AG04449 (cell line): ENCODE results near the gene RIC8B.

ENCODE experiments used
- CTCF ChIA-PET: fragments of 350-600 bp; formaldehyde crosslinking; extraction: SDS; loops from one replicate; lab custom pipeline; 2021; ENCODE audit warnings: antibody characterized with exemption; lab: Yijun Ruan, JAX
- POLR2A ChIA-PET: fragments of 400-600, 350-600 bp; formaldehyde crosslinking; extraction: SDS; loops from one replicate; lab custom pipeline; 2020; ENCODE audit warnings: antibody characterized with exemption, inconsistent platforms; lab: Yijun Ruan, JAX
- DNase-seq: peaks from one replicate; pipeline ENCODE4 v3.0.0-alpha.2; 2010; ENCODE audit warnings: low read depth, low spot score
- H3K4me3 ChIP-seq: 2 replicates; pipeline ENCODE4 v1.5.1; 2011; ENCODE audit warnings: low read depth, mild to moderate bottlenecking, control low read depth, low read length
- TF ChIP-seq, protein P1 (sequence below): IDR thresholded peaks from one replicate; pipeline ENCODE4 v1.5.1; 2011; ENCODE audit warnings: mild to moderate bottlenecking, moderate library complexity, low read length, control low read depth, inconsistent platforms; ENCODE audit not compliant: insufficient read depth; ENCODE audit errors: missing control alignments

The RIC8B gene

DNA sequence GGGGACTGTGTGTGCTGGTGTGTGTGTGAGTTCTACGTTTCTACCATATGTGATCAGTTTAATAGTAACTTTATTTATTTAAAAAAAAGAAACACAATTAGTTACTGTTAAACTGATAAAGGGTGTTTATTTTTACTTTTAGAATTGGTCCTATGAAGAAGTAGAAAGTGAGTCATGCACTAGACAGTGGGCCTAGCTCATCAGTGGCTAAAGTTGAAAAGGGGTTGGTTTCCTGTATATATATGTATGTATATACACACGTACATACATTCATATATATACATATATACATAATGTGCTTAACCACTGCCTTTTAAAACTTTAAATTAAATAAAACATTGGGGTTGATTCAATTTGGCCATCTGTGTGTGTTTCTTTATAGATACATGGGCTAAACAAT, 112.5 kb downstream of the RIC8B start:
- POLR2A ChIA-PET = no interaction called here
- CTCF ChIA-PET = interaction anchor here (1.2 kb wide), 1 partner anchor 33 kb away, joined by 4 read pairs; no protein-coding TSS in a partner anchor
- H3K4me3 ChIP-seq = no peak overlapping the region
- no peak for DNase-seq
- TF ChIP-seq, protein P1, sequence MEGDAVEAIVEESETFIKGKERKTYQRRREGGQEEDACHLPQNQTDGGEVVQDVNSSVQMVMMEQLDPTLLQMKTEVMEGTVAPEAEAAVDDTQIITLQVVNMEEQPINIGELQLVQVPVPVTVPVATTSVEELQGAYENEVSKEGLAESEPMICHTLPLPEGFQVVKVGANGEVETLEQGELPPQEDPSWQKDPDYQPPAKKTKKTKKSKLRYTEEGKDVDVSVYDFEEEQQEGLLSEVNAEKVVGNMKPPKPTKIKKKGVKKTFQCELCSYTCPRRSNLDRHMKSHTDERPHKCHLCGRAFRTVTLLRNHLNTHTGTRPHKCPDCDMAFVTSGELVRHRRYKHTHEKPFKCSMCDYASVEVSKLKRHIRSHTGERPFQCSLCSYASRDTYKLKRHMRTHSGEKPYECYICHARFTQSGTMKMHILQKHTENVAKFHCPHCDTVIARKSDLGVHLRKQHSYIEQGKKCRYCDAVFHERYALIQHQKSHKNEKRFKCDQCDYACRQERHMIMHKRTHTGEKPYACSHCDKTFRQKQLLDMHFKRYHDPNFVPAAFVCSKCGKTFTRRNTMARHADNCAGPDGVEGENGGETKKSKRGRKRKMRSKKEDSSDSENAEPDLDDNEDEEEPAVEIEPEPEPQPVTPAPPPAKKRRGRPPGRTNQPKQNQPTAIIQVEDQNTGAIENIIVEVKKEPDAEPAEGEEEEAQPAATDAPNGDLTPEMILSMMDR = no peak

DNA sequence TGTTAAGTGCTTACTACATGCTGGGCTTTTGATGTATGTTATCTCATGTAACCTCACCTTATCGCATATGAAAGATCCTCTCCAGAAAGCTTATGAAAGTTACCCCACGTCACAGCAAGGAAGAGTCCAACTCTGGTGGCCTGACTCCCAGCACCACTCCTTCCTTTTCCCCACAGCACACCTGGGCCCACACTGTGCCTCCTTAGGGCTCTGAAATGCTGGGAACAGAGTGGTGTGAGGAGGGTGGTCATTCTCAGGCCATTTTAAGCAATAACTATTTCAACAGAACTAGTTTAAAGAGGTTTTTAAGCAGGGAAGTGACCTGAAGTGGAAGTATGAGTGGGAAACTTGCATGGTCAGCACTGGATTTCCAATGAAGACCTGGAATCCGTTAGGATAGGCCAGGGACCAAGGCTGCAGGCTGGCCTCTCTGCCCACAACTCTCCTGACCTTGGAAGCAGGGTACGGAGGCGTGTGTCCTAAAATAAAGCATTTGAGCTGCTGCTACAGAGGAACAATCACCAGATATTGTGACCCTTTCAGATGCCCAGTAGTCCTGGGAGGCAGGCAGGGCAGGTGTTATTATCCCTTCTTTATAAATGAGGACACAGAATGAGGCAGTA, 114.0 kb downstream of the RIC8B start:
- CTCF ChIA-PET = interaction anchor here (0.9 kb wide), 1 partner anchor 9 kb away, joined by 3 read pairs; no protein-coding TSS in a partner anchor
- DNase-seq = no peak
- no peak overlapping the region for H3K4me3 ChIP-seq
- TF ChIP-seq, protein P1 = no peak
- POLR2A ChIA-PET = no interaction called here

DNA sequence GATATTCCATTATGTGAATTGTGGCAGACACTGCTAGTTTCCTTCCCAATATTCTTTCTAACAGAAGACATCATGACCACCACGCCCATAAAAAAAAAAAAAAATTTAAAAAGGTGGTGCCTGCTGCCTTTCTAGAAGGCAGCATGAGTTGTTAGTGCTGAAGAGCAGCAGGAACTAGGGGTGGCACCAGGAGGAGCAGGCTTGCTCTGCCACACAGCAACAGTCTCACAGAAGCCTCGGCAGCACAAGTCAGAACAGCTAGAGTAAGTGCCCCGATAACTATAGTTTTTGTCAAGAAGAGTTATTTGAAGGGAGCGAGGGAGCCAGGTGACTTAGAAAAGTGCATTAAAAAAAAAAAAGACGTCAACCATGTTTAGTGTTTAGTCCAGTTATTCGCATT, 114.8 kb downstream of the RIC8B start:
- CTCF ChIA-PET = no interaction called here
- POLR2A ChIA-PET = no interaction called here
- no peak overlapping the region for H3K4me3 ChIP-seq
- no peak for DNase-seq
- TF ChIP-seq, protein P1 = no peak

DNA sequence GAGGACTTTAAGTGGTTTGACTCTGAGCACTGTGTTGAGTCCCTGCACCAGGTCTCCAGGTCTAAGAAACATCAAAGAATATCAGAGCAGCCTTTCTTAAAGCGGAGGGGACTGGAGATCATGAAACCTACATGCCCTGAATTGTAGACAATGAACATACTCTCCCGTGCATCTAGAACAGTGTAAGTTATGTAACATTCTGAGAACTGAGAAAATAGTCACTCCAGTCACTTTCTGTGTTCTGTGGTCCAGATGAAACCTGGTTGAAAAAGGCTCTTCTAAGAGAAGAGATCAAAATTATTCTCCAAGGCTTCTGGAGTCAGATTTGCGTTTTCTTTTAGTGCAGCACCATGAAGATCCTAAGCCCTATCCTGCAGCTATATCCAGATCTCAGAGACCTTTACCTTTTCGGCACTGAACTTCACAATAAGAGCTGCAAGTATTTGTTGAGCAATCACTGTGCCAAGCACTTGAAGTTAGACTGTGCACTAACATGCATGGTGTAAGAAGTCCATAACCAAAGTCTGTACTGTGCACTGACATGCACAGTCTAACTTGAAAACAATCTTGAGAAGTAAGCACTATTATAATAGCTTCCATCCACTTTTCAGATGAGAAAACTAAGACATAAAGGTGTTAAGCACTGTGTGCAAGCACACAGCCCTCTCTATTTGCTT, 115.6 kb downstream of the RIC8B start:
- ChIA-PET POLR2A (no interaction called here), CTCF (no interaction called here)
- DNase-seq = no peak
- TF ChIP-seq, protein P1 = no peak
- H3K4me3 ChIP-seq = no peak overlapping the region

DNA sequence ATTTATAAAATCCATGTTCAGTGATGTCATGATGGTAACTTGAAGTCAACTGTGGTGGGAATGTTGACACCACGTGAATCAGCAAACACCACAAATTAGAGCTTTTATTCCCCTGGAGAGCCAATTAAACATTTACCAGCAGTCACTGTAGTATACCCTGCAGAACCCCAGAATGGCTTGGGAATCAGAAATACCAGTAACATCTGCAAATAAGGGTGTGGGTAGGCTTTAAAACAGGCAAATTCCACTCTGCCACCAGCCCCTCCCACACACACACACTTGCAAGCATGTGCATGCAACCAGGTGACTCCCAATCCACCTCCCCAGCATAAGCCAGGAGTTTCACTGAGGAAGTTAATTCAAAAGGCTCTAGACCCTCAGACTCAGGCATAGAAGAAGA, 117.6 kb downstream of the RIC8B start:
- TF ChIP-seq, protein P1 = no peak
- DNase-seq = no peak
- POLR2A ChIA-PET = no interaction called here
- H3K4me3 ChIP-seq = no peak overlapping the region
- CTCF ChIA-PET = interaction anchor here (1.2 to 2.8 kb wide), 3 partner anchors 9 to 50 kb away, joined by 3 to 9 read pairs (median 4); no protein-coding TSS in a partner anchor

DNA sequence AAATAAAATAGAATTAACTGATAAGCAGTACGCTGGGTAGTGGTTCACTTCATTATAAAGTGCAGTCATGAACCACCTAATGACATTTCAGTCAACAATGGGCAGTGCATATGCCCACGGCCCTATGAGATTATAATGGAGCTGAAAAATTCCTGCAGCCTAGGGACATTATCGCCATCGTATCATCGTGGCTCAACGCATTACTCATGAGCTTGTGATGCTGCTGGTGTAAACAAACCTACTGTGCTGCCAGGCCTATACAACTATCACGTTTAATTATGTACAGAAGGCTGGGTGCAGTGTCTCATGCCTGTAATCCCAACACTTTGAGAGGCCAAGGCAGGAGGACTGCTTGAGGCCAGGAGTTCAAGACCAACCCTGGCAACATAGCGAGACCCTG, 119.0 kb downstream of the RIC8B start:
- no peak for DNase-seq
- ChIA-PET POLR2A (no interaction called here), CTCF (interaction anchor here (2.8 kb wide), 1 partner anchor 10 kb away, joined by 9 read pairs; no protein-coding TSS in a partner anchor)
- TF ChIP-seq, protein P1 = no peak
- no peak overlapping the region for H3K4me3 ChIP-seq
